A549 (cell line): ENCODE data around the gene HOXD9. TPM values are rescaled to one million over a fixed set of nuclear protein-coding genes. Genes with fewer than 3 reads are reported as not detected.

Experiments
- ATAC-seq, 2 experiments: fragments of 200-7000 bp in 1 of 2; fragments of >200 bp in 1 of 2; cut with Nextera tagmentation in 1 of 2; cut with Tn5 transposase in 1 of 2; 3 replicates each; pipeline versions ENCODE4 v1.8.0 to v1.9.1; 2018 to 2020; ENCODE audit warnings: mild to moderate bottlenecking in 1 of 2, moderate library complexity in 1 of 2
- CTCF ChIA-PET: fragments of 300-600 bp; sonication (Branson Sonifier 250); formaldehyde crosslinking; extraction: SDS; loops from one replicate; lab custom pipeline; 2021; ENCODE audit warnings: antibody characterized with exemption, inconsistent platforms; lab: Yijun Ruan, JAX
- POLR2A ChIA-PET: fragments of 350-600 bp; formaldehyde crosslinking; extraction: SDS; loops from one replicate; lab custom pipeline; 2021; ENCODE audit warnings: antibody characterized with exemption, inconsistent platforms; lab: Yijun Ruan, JAX
- DNase-seq, 2 experiments: peaks; one replicate each; pipeline versions ENCODE4 v3.0.0 to v3.0.0-alpha.2; 2011 to 2016; ENCODE audit warnings: low read depth in 1 of 2, low spot score in 1 of 2
- FAIRE-seq: peaks from 2 replicates; lab custom pipeline; 2011; peaks lifted over from hg19 to GRCh38; lab: Jason Lieb, UNC
- H3K27ac ChIP-seq, 2 experiments: fragments of >200 bp; sonication (Bioruptor Twin); formaldehyde crosslinking; 3 replicates each; pipeline ENCODE4 v1.5.1; 2016 to 2017
- H3K4me1 ChIP-seq: fragments of >200 bp; sonication (Bioruptor Twin); formaldehyde crosslinking; 3 replicates; pipeline ENCODE4 v1.6.1; 2016
- H3K4me2 ChIP-seq: fragments of >200 bp; sonication (Bioruptor Twin); formaldehyde crosslinking; 3 replicates; pipeline ENCODE4 v1.6.1; 2016
- H3K4me3 ChIP-seq: fragments of >200 bp; sonication (Bioruptor Twin); formaldehyde crosslinking; 3 replicates; pipeline ENCODE4 v1.5.1; 2016
- H3K9me3 ChIP-seq: fragments of >200 bp; sonication (Bioruptor Twin); formaldehyde crosslinking; 3 replicates; pipeline ENCODE4 v1.6.1; 2016
- BHLHE40 ChIP-seq: IDR thresholded peaks from 2 replicates; pipeline ENCODE4 v1.6.1; 2012; ENCODE audit warnings: low read depth, low read length, inconsistent platforms
- CBX2 ChIP-seq: fragments of 200-600 bp; sonication (generic); IDR thresholded peaks from 2 replicates; pipeline ENCODE4 v1.6.1; 2016; ENCODE audit warnings: low read depth, mild to moderate bottlenecking, borderline replicate concordance
- CHD2 ChIP-seq: fragments of 150-350 bp; IDR thresholded peaks from 2 replicates; pipeline ENCODE4 v1.6.1; 2014; ENCODE audit warnings: low read length; ENCODE audit not compliant: partially characterized antibody
- CHD4 ChIP-seq: fragments of 200-600 bp; sonication (generic); IDR thresholded peaks from 2 replicates; pipeline ENCODE4 v1.6.1; 2016; ENCODE audit warnings: antibody characterized with exemption, mild to moderate bottlenecking, borderline replicate concordance
- FOXS1 ChIP-seq: fragments of 250-450 bp; sonication (Bioruptor Pico); IDR thresholded peaks from 2 replicates; pipeline ENCODE4 v1.5.0; 2020; ENCODE audit warnings: mild to moderate bottlenecking, moderate library complexity
- HDAC2 ChIP-seq: fragments of 200-600 bp; sonication (generic); IDR thresholded peaks from 2 replicates; pipeline ENCODE4 v1.6.1; 2016
- HOXB13 ChIP-seq: fragments of 250-450 bp; sonication (Bioruptor Pico); IDR thresholded peaks from 2 replicates; pipeline ENCODE4 v1.5.0; 2020; ENCODE audit warnings: low read depth, mild to moderate bottlenecking, moderate library complexity
- JUNB ChIP-seq: fragments of >200 bp; sonication (Bioruptor Twin); formaldehyde crosslinking; IDR thresholded peaks from 2 replicates; pipeline ENCODE4 v1.6.1; 2016
- KDM1A ChIP-seq: fragments of 200-600 bp; sonication (generic); IDR thresholded peaks from 2 replicates; pipeline ENCODE4 v1.6.1; 2016; ENCODE audit warnings: low read depth, mild to moderate bottlenecking
- MAX ChIP-seq: IDR thresholded peaks from 2 replicates; pipeline ENCODE4 v1.6.1; 2012
- MYC ChIP-seq: IDR thresholded peaks from 2 replicates; pipeline ENCODE4 v1.6.1; 2012; ENCODE audit warnings: mild to moderate bottlenecking, inconsistent platforms, low read length, improper control_type of control experiment, borderline replicate concordance
- NFE2L2 ChIP-seq: fragments of 150-350 bp; conservative IDR thresholded peaks from 2 replicates; pipeline ENCODE4 v1.6.1; 2014; ENCODE audit warnings: low read length
- PBX3 ChIP-seq: IDR thresholded peaks from 2 replicates; pipeline ENCODE4 v1.6.1; 2012
- POLR2A ChIP-seq: IDR thresholded peaks from 2 replicates; pipeline ENCODE4 v1.6.1; 2012; ENCODE audit warnings: mild to moderate bottlenecking, low read length
- RARB ChIP-seq: fragments of 250-450 bp; sonication (Bioruptor Pico); IDR thresholded peaks from 2 replicates; pipeline ENCODE4 v1.8.0; 2021; ENCODE audit warnings: mild to moderate bottlenecking, moderate library complexity
- REST ChIP-seq: fragments of 200-600 bp; sonication (generic); IDR thresholded peaks from 2 replicates; pipeline ENCODE4 v1.6.1; 2016; ENCODE audit warnings: antibody characterized with exemption, mild to moderate bottlenecking, moderate library complexity
- RFX5 ChIP-seq: fragments of 450-650 bp; IDR thresholded peaks from 2 replicates; pipeline ENCODE4 v1.7.1; 2014; ENCODE audit warnings: antibody characterized with exemption, mild to moderate bottlenecking, moderate library complexity
- SMC3 ChIP-seq: fragments of >200 bp; sonication (Bioruptor Twin); formaldehyde crosslinking; IDR thresholded peaks from 3 replicates; pipeline ENCODE4 v1.6.1; 2018; ENCODE audit warnings: inconsistent platforms
- USF2 ChIP-seq: fragments of 450-650 bp; IDR thresholded peaks from 2 replicates; pipeline ENCODE4 v1.6.1; 2014; ENCODE audit warnings: antibody characterized with exemption
- WGBS: methylation state at CpG from one replicate; pipeline ENCODE4 v1.1.6; 2017; ENCODE audit errors: missing lambda C conversion rate; 5-methylcytosine and 5-hydroxymethylcytosine counted together
- polyA plus RNA-seq, 4 experiments: library from polyadenylated mRNA; depleted of rRNA in 3 of 4; stranded (reverse); fragments of >200 nt; fragmentation: RNase III in 1 of 4; extraction: RNeasy Plus Mini Kit Qiagen cat#74134 plus additional on column Dnase treatment in 1 of 4; gene quantifications; 2 replicates in 3 of 4; 3 replicates in 1 of 4; pipeline ENCODE4 v1.2.3, GENCODE V29; 2011 to 2017

HOXD9 gene
- polyA plus RNA-seq, 2 of the 4 experiments (the other 2 are of a cell fraction): 0.45 to 1.0 TPM

GRCh38 chr2:176098366-176099158 lies 24.0 kb upstream of the HOXD9 start:
- DNase-seq (no peak), FAIRE-seq (no peak), ATAC-seq (peak; percentile 8 to 43; a peak in 3 of 6 replicates)
- POLR2A ChIA-PET: no interaction called here
- Histone ChIP-seq H3K4me1 (peaks cover 11% of the 10 kb centered on the region; the same call in 2 of the 3 replicates), H3K9me3 (no peaks in the 10 kb centered on the region), H3K4me2 (peak overlapping the region; percentile 84), H3K4me3 (peak overlapping the region; percentile 55; the same call in 2 of the 3 replicates), H3K27ac (peak overlapping the region in 1 of 2 experiments; percentile 90; a peak in 2 of 6 replicates)
- TF ChIP-seq NFE2L2 (no peak), BHLHE40 (no peak), HDAC2 (no peak), MYC (no peak), HOXB13 (CRISPR knock-in tag) (no peak), REST (no peak), JUNB (no peak)
- CTCF ChIA-PET: interaction anchor here (0.7 to 4.5 kb wide), 21 partner anchors 8 to 1067 kb away, joined by 3 to 57 read pairs (median 7); partner anchors contain the start of genes EVX2 and HOXD11
- 66% methylated on average over 18 of the region's 35 CpGs for WGBS

- no peaks in the 10 kb centered on the region for H3K9me3 ChIP-seq
- peaks cover 16% of the 10 kb centered on the region for H3K4me1 ChIP-seq
- no peak for DNase-seq
- H3K27ac ChIP-seq: no peak overlapping the region
- no peak overlapping the region for H3K4me3 ChIP-seq
- WGBS: 88% methylated on average over 30 of the region's 30 CpGs
- TF ChIP-seq POLR2A: no peak
- TF ChIP-seq SMC3: no peak
- no peak for TF ChIP-seq KDM1A
- TF ChIP-seq USF2: no peak
- ChIA-PET POLR2A (no interaction called here), CTCF (interaction anchor here (0.7 to 4.5 kb wide), 4 partner anchors 12 to 530 kb away, joined by 4 to 57 read pairs (median 24); partner anchors contain the start of gene EVX2)
- H3K4me2 ChIP-seq: no peak overlapping the region
- FAIRE-seq: no peak
- ATAC-seq: no peak
Observed at GRCh38 chr2:176099159-176099727, 23.3 kb upstream of the HOXD9 start.

GRCh38 chr2:176099728-176100546 lies 22.6 kb upstream of the HOXD9 start, which contains the start of gene HOXD12:
HOXD12 (plus strand) TSS chr2:176099795; CDS start chr2:176099802, 7 bp downstream.
- Histone ChIP-seq H3K27ac (no peak within 1 kb of the TSS), H3K4me2 (peak within 1 kb of the TSS; percentile 84), H3K4me3 (no peak within 1 kb of the TSS), H3K4me1 (peaks cover 17% of the 10 kb centered on the region), H3K9me3 (no peaks in the 10 kb centered on the region)
- TF ChIP-seq RFX5 (no peak), CHD4 (no peak), MYC (no peak), CBX2 (no peak), NFE2L2 (no peak), RARB (CRISPR knock-in tag) (no peak), FOXS1 (no peak), JUNB (no peak), PBX3 (no peak), CHD2 (no peak), KDM1A (no peak), MAX (no peak)
- DNase-seq (no peak), FAIRE-seq (no peak), ATAC-seq (no peak)
- CTCF ChIA-PET: interaction anchor here (4.5 kb wide), 1 partner anchor 13 kb away, joined by 42 read pairs; no protein-coding TSS in a partner anchor
- POLR2A ChIA-PET: no interaction called here
- 90% methylated on average over 47 of the region's 70 CpGs for WGBS
